CD1c-positive myeloid dendritic cell (primary cell): Measurements from ENCODE around the gene IL5RA.

ENCODE experiments used
- DNase-seq: peaks from one replicate; pipeline ENCODE4 v3.0.0-alpha.2; 2016; ENCODE audit errors: extremely low spot score

The IL5RA gene

DNA sequence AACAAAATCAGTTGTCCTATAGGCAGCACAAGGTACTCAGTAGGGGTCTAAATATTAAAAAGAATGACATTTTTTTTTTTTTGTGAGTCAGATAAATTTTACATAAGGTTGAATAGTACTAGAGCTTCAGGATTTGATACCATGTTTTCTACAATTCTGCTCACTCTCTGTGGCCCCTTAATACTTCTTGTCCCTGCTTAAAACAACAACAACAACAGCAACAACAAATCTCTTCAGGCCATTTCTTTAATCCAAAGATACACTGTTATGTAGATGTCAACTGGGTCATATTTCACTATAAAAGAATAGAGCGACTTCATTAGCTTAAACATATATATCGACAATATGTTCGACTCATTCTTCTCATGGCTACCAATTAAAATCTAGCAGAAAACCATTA is 3.0 kb downstream of the IL5RA start:
- no peak for DNase-seq

DNA sequence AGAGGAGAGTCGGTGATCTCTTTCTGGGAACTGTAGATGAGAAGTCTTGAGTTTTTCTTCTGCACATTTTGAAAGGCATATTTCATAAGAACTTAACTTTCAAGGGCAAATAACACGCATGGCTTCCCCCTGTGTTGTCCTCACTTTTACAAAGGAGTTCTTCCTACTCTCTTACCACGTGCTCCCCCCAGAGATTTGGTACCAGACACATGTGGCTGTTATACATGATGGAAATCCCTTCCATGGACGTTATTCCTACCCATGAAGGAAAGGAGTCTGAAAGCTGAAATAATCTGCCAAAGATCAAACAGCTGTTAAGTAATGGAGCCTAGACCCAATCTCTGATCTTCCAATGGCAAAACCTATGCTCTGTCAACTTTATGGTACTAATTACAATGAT is 4.4 kb downstream of the IL5RA start:
- no peak for DNase-seq

DNA sequence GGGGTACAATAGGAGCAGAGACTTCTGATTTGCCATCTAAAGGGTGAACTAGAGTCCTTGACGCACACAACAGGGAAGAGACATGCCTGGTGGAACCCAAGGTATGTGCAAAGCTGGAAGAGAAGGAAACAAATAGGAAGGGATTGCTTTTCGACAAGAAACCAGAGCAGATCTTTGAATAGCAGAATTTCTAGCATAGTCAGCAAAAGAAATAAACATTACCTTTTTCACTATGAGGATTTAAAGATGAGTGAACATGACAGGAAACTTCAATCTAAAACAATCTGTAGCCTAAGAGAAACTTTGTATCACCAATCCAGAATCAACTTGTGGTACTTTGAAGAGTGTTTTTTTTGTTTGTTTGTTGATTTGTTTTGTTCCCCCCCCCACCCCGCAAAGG is 4.9 kb downstream of the IL5RA start:
- no peak for DNase-seq

DNA sequence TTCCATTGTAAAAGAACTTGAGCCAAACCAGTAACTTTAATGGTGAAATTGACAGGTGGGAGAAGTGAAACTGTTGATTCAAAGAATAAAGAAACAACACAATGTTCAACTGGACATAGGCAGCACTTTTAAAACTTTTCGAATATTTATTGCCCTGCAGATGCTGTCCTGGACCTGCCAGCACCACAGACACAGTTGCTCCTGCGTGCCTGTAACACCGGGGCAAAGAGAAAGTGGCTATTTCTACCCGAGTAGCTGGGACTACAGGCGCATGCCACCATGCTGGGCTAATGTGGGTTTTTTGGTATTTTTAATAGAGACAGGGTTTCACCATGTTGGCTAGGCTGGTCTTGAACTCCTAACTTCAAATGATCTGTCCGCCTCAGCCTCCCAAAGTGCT is 7.4 kb downstream of the IL5RA start:
- DNase-seq: no peak

DNA sequence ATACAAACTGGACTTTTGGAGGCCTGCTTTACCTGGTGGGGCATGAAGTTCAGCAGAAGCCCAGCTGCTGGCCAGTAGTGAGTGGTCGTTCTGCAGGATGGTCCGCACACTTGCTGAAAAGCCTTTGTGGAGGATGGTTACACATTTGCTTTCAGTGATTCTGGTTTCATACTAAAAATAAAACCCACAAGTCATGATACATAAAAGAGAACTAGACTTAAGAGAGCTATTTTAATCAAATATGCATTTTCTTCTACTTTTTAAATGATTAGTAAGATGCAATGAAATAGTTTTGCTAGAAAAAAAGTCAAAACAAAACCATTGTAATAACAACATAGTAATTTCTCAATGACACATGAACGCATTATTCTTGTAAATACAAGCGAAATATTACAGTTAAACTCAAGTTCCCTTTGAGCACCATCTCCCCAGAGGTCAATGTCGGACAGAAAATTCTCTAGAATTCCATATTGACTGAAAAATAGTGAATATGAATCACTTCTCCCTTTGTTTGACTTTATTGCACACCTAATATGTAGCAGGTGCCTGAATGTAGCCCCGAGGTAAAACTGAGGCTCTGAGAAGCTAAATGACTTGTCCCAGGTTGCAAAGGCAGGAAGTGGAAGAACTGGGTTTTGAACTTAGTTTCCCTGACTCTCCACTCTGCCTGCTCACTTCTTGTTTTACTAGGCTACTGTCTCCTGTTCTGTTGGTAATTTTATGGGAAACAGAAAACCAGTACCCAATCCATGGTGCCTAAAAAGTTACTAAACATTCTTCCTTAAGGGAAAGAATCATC is 8.3 kb downstream of the IL5RA start:
- no peak for DNase-seq

DNA sequence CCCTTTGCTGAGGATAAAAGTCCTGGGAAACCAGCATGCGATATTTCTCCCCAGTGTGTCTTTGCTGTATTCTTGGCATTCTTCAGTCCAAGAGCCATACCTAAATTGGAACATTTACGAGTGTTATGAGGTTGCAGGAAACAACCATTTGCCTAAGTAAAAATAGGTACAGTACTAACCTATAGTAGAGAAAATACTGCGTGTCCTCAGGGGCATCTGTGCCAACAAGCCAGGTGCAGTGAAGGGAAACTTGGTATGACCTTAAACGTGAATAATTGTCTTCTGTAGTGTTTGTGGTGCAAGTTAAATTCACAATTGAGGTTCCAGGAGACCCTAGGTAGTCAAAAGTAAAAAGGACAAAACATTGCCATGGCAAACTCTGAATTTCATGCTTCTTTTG is 12.2 kb downstream of the IL5RA start:
- DNase-seq: no peak

DNA sequence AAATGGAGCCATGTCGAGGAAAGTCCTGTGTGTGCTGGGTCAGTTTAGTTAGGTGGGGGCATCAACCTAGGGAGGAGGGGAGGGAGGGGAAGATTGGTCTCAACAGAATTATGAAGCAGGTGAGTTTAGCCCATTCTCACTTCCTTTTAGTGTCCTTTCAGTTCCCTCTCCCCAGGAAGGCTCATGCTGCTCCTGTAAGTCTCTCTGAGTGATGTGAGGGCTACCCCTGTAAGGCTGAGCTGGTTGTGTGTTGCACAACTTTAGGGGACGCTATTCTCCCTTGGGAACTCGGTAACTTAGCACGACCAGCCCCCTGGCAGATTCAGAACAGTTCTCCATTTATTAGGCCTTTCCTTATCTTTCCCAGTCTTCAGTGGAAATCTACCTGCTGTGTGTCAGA is 21.2 kb downstream of the IL5RA start:
- no peak for DNase-seq

DNA sequence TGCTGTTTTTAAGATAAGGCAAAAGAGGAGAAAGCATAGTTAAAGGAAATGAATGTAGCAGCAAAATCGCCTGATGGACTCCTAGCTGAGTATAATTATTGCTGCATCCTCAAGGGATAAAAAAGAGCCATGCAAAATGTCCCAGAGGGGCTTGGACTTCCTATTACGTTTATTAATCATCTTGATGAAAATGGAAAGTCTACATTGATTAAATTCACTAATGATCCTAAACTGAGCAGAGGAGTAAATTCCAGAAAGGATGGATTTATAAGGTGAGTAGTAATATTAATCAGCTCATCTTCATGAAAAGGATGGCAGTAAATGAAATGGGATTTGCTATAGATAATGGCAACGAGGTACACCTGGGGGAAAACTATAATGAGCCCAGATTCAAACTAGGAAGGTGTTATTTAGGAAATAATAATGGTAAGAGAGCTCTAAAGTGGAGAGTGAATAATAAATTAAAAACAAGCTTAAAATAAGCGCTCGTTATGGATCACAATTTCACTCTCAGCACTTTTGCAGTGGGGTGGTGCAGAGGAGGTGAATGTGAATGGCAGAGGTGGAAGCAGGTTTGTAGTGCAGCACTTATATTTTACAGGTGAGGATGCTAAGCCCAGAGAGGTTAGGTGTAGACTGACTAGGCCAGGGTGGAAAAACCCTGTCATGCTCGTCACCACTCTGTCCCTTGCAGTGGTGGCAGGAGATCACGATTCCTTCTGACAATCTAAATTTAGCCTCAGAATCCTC is 22.3 kb downstream of the IL5RA start:
- DNase-seq: no peak

DNA sequence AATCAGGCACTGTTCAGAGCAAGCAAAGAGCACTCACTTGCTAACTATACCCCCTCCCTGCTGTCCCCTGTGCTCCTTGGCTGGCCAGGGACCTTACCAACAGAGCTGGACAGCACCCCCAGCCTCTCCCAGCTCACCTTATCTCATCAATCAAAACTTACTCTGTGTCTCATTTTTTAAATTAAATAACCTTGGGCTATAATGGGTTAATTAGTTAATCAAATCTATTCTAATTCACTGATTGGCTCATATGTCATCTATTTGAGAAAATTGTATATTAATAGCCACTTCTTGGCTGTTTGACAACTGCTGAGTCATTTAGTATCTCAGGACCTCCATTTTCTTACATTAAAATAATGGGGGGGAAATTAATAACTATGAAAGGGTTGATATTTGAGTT is 22.9 kb downstream of the IL5RA start:
- DNase-seq: no peak

DNA sequence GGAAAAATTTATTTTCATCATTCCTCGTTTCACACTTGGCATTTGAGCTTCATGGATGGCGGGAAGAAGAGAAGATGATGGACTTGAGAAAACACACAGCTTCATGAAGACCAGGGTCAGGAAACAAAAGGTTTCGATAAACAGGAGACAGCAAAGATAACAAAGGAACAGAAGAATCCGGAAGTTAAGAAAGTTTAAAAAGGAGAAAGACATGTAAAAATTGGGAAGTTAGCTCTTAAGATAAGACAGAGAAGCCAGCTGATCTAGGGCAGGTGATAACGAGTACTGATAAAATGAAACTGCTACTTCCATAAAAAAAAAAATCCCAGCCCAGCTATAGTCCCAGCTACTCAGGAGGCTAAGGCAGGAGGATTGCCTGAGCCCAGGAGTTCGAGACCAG is 23.9 kb downstream of the IL5RA start:
- no peak for DNase-seq

DNA sequence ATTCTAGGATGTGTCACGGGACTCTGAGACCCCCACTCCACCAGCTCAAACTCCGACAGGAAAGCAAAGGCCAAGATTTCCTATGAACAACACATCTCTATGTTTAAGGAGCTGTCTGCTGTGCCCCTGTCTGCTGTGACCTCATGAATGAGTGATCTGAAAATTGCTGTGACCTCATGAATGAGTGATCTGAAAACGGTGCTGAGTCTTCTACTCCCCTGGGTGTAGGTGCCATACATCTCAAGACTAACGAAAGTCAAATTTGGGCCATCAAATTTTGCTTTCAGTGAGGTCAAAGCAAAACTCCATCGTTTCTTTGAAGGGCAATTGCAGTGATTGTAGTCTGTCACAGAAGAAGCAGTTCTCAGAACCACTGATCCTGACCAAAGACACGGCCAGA is 24.4 kb downstream of the IL5RA start:
- no peak for DNase-seq

DNA sequence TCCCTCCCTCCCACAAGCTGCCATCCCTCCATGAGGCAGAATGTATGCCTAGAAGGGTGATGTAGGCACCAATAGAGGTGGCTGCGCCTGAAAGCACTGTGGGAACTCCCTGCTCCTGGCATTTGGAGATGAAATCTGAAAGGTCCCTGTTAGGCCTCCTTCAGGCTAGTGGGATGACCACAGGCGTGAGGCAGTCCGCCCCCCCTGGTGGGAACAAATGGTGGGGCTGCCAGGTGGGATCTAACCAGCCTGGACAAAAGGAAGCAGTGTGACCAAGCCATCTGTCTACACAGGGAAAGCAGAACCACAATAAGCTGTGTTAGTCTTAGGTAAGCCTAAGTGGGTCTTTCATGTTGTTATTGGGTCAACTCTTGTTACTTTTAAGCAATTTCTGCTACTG is 25.3 kb downstream of the IL5RA start:
- DNase-seq: no peak

DNA sequence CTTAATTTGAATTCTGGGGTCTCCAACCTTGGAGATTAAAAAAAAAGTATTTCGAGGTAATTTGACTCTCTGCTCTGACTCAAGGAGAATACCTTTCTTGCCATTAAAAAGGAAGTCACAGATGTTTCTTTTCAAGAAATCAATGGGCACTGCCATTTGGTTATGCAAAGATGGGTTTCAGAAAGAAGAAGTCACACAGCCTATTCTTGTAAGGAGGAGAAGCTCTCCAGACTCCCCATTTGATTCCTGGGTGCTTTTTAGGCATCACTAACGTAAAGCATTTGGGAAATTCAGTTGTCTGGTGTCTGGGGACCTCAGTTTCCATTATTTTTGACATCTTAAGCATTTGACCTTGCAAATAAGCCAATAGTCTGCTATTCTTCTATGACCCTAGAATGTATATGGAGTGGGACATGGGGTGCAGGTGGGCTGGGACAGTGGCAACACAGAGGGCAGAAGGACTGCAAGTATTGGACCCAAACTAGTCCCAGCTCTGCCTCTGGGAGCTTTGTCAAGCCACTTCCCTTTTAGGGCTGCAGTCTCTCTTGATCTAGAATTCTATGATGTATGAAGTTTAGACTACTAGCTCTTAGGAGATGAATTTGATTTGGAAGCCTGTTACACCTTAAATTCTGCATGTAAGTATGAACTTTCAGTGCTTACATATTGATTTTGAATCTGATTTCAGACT is 27.8 kb downstream of the IL5RA start:
- no peak for DNase-seq

DNA sequence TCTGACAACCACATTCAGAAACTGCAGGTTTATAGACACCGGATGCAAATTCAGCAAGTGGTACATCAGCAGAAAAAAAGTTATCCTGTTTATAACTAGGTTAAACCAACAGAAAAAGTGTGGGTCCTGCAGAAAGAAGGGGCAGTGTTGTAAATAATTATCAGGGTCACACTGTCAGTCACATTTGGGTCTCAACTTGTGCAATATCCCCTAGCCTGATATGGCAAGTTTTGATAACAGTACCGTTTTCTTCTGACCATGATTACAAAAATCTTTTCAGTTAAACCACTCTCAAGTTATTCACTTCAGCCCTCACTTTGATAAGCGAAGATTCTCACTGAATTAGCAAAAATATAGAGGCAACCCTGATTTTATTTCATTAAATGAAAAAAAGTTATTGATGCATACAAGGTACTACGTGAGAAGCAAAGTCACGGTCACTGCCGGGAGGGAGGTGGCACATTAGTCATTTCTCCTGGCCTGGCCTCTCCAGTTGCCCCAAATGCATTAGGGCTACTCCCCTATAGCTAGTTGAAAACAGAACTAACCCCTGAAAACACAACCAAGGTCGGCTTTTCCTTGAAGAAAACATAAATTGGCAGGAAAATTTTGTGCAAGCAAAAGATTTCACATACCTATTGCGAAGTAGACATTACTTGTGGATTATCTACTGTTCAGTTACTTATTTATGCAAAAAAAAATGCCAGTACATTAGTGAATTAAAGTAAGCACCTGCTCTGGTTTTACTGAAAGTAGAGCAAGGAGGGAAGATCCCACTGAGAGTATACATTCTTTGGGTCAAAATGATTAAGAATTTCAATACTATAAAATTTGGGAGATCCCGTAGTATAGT is 28.6 kb downstream of the IL5RA start:
- DNase-seq: no peak

DNA sequence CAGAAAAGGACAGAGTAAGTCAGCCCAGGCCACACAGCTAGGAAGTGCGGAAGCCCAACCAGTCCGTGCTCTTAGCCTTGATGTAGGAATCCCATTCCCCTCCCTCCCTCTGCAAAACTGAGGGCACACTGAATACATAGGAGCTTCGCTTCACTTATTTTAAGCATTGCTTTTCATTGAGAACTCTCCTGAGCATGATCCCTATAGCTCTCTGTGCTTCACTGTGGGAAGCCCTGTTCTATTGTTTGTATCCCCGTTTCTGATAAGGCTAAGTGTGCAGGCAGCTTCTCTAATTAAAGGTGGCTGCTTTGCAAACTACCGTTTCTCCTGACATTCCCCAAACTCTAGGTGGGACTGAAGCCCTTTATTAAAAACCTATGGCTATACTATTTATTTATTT is 29.9 kb downstream of the IL5RA start:
- DNase-seq: no peak

DNA sequence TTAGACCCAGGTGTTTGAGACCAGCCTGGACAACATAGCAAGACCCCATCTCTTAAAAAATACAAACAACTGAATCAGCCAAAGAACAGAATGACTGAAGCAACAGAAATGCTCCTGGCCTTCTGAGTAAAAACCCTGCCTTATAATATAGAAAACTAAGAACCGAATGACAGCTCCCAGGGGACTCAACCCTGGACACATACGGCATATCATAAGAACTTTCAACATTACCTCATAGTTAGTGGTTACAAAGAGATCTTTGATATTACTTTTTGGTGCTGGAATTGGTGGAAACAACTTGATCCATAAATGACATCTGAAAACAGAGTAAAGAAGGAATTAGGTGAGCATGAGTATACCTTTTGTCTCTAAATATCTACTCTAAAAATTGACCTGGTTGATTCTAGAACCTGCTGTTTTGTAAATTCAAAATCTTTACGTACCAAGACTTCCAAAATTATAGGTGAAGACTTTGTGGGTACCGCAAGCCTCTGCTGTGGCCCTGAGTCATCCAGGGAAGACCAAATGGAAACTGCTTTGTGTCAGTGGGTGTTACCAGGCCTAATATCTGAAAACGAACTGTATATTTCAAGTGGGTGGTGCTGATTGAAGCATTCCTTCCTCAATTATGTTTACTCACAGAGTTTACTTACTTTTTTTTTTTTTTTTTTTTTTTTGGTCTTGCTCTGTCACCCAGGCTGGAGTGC is 35.5 kb downstream of the IL5RA start:
- no peak for DNase-seq

DNA sequence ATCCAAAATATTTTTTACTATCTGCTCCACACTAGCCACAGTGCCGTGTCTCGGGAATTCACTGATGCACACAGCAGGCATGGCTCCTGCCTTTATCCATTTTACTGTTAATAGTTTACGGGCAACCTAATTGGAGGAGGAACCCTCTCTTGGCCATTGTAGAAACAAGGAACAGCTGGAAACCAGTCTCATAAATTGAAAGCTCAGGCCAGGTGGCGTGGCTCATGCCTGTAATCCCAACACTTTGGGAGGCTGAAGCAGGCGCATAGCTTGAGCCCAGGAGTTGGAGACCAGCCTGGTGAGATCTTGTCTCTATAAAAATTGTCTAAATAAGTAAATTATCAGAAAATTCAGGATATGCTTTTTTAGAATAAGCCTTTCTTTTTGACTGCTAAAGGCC is 39.0 kb downstream of the IL5RA start:
- no peak for DNase-seq

DNA sequence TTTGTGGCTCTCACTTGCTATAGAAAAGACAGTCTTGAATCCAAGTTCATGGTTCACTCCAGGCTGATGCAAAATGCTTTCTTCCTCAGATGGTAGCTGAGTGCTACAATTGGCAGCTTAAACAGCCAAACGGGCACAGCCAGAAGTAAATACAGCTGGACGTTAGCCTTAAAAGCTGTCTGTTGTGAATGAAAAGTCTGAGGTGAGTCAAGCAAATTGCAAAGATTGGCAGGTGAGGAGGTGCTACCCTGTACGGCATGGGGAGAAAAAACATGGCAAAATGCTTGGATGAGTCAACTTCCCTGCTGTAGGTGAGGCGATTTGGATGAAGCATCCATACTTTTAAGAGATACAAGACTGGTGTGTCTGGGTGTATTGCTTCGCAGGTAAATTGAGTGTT is 40.5 kb downstream of the IL5RA start:
- no peak for DNase-seq

DNA sequence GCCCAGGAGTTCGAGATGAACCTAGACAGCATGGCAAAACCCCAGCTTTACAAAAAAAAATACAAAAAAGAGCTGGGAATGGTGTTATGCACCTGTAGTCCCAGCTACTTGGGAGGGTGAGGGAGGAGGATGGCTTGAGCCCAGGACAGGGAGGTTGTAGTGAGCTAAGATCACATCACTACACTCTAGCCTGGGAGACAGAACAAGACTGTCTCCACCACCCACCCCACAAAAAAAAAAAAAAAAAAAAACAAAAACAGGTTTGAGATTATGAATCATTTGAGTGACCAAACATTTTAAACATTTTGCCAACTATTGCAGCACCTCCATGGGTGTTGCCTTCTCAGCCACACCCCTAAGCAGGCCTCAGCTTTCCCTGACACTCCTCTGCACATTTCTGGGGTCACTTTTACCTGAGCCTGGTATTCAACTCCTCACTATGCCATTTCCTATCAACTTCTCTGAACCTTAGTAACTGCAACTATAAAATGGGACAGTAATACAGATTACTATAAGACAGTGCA is 41.8 kb downstream of the IL5RA start:
- no peak for DNase-seq

DNA sequence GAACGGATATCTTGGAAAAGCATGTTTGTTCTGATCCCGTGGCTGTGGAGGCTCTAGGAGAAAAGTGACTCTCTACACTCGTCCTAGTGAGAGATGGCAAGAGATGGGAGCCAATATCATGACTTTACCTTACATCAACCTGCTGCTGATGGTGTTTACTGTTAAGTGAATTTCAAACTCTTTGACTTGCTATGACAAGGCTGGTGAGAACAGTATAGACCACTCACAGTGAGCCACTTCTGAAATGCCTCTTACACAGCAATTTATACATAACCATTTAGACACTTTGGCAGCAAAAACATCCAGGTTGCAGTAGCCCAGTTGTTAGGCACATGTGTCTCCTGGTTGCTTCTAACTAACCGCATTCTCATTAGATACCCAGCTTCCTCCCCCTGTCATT is 43.3 kb downstream of the IL5RA start:
- no peak for DNase-seq

DNA sequence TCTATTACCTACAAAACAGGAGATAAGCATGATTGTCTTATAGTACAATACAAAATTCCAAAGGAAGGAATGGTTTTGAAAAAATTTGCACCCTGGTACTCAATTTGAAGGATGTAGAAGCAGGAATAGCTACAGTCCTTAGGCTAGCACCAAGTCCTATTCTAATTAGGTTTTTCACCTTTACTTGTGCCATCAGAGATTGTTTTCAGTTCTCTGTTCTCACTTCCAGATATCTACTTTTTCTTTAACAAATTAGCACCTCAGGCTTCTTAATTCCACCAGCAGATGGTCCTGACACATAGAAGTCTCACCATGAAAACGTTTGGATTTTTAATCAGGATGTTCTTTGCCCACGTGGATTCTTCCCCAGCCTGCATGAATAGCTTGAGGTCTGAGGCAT is 43.8 kb downstream of the IL5RA start:
- DNase-seq: no peak
